Fibroblast of the aortic adventitia (primary cell): ENCODE results near the gene C20orf204. TPM values are rescaled to one million over a fixed set of nuclear protein-coding genes. Genes with fewer than 3 reads are reported as not detected.
"Not testable (repeated sequence)": the region's sequence is repeated elsewhere in the genome, so short reads cannot be mapped to it uniquely, and the experiment has no call there.

Experiments
- DNase-seq: peaks from one replicate; pipeline ENCODE4 v3.0.0-alpha.2; 2010; ENCODE audit warnings: low read depth
- H3K4me3 ChIP-seq: 2 replicates; pipeline ENCODE4 v1.5.1; 2011; ENCODE audit warnings: low read depth, mild to moderate bottlenecking, control low read depth, low read length, moderate library complexity
- CTCF ChIP-seq: IDR thresholded peaks from 2 replicates; pipeline ENCODE4 v1.5.1; 2011; ENCODE audit warnings: mild to moderate bottlenecking, low read length, control low read depth, inconsistent platforms; ENCODE audit not compliant: insufficient read depth
- total RNA-seq: library from RNA; depleted of rRNA; stranded (reverse); fragments of >200 nt; gene quantifications from 2 replicates; pipeline ENCODE4 v1.2.3, GENCODE V29; 2012; ENCODE audit warnings: low replicate concordance

C20orf204 gene
- total RNA-seq, 1 donor, result 1.6 TPM

GRCh38 chr20:64009811-64010387 lies 26.1 kb upstream of the C20orf204 start:
- DNase-seq, result no peak
- H3K4me3 ChIP-seq, result no peak overlapping the region
- TF ChIP-seq CTCF, result no peak

- no peak for DNase-seq
- no peak for TF ChIP-seq CTCF
- H3K4me3 ChIP-seq, result no peak overlapping the region
These were observed 25.2 kb upstream of the C20orf204 start for GRCh38 chr20:64010711-64011237.

- DNase-seq, result no peak
- TF ChIP-seq CTCF, result no peak
- no peak overlapping the region for H3K4me3 ChIP-seq
These were observed 24.6 kb upstream of the C20orf204 start for GRCh38 chr20:64011366-64011779.

- not testable (repeated sequence) for H3K4me3 ChIP-seq, DNase-seq
These were observed 23.4 kb upstream of the C20orf204 start for GRCh38 chr20:64012385-64013154.

GRCh38 chr20:64015635-64016034 lies 20.3 kb upstream of the C20orf204 start:
- no peak for DNase-seq
- TF ChIP-seq CTCF, result no peak
- no peak overlapping the region for H3K4me3 ChIP-seq

- TF ChIP-seq CTCF, result no peak
- no peak overlapping the region for H3K4me3 ChIP-seq
These were observed 14.6 kb upstream of the C20orf204 start for GRCh38 chr20:64021124-64021975.

More at GRCh38 chr20:64021124-64021975, 14.6 kb upstream of the C20orf204 start:
- DNase-seq, result no peak
